Measurements from ENCODE around the gene EMP3. TPM values are rescaled to one million over a fixed set of nuclear protein-coding genes. Genes with fewer than 3 reads are reported as not detected.
"Not testable (repeated sequence)": the region's sequence is repeated elsewhere in the genome, so short reads cannot be mapped to it uniquely, and the experiment has no call there.

Gene EMP3
- total and polyA plus RNA-seq, 7 donors, result 8.9 to 15.2 (median 13.7) TPM

GRCh38 chr19:48367855-48368254 is 42.5 kb downstream of the EMP3 start:
- no peak for TF ChIP-seq CTCF (IDR thresholded peaks at IDR 0.05)
- H3K36me3 ChIP-seq (ENCODE audit: insufficient read depth in 1 of 2, low read depth in 1 of 2), result no peaks in the 10 kb centered on the region
- peaks cover 4% of the 10 kb centered on the region for H3K4me1 ChIP-seq
- ATAC-seq (no peak), DNase-seq (no peak)
- no peaks in the 10 kb centered on the region for H3K27me3 ChIP-seq (ENCODE audit: insufficient read depth in 3 of 3, low read length in 2 of 3)
- no peak overlapping the region for H3K4me3 ChIP-seq
- 64 to 70% (median 66%) methylated on average over 5 of the region's 5 CpGs for WGBS, 3 donors
- intact Hi-C loops (cut with DNase I), result no loop called here
- H3K9me3 ChIP-seq, result no peaks in the 10 kb centered on the region
- no peak overlapping the region for H3K27ac ChIP-seq

DNA sequence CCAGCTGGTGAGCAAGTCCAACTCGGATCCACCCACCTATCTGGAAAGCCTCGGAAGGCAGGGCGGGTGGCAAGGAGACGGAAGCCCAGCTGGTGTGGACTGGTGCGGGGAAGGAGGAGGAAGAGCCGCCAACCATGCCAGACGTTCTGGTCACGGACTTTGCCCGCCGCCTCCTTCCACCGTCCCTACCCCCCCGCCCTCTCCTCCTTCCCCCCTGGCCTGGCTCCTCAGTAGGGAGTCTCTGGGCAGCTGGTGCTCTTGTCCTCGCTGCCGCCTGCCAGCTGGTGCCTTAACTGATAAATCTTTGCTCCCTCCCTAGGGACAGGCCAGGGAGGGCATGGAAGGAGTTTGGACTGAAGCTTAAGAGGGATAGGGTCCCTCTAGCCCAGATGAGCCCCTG is 43.6 kb downstream of the EMP3 start:
- H3K4me1 ChIP-seq, result peaks cover 4% of the 10 kb centered on the region
- H3K4me3 ChIP-seq, result no peak overlapping the region
- no peaks in the 10 kb centered on the region for H3K36me3 ChIP-seq (ENCODE audit: insufficient read depth in 1 of 2, low read depth in 1 of 2)
- H3K27ac ChIP-seq, result no peak overlapping the region
- 52 to 56% (median 54%) methylated on average over 10 to 14 of the region's 14 CpGs for WGBS, 3 donors
- intact Hi-C loops (cut with DNase I), result no loop called here
- TF ChIP-seq CTCF (IDR thresholded peaks at IDR 0.05), result no peak
- no peak for ATAC-seq
- H3K27me3 ChIP-seq (ENCODE audit: insufficient read depth in 3 of 3, low read length in 2 of 3), result no peaks in the 10 kb centered on the region
- DNase-seq, result no peak
- H3K9me3 ChIP-seq, result no peaks in the 10 kb centered on the region

GRCh38 chr19:48370955-48371354 is 45.6 kb downstream of the EMP3 start:
- WGBS, 3 donors, result 77 to 89% (median 86%) methylated on average over 4 of the region's 4 CpGs
- no peak for ATAC-seq
- intact Hi-C loops (cut with DNase I), result no loop called here
- Histone ChIP-seq H3K27ac (no peak overlapping the region), H3K36me3 (ENCODE audit: insufficient read depth in 1 of 2, low read depth in 1 of 2) (no peaks in the 10 kb centered on the region), H3K9me3 (no peaks in the 10 kb centered on the region), H3K4me3 (no peak overlapping the region), H3K4me1 (no peaks in the 10 kb centered on the region), H3K27me3 (ENCODE audit: insufficient read depth in 3 of 3, low read length in 2 of 3) (no peaks in the 10 kb centered on the region)
- no peak for DNase-seq
- no peak for TF ChIP-seq CTCF (IDR thresholded peaks at IDR 0.05)

GRCh38 chr19:48371367-48371766 is 46.0 kb downstream of the EMP3 start:
- DNase-seq (no peak), ATAC-seq (no peak)
- no peaks in the 10 kb centered on the region for H3K9me3 ChIP-seq
- intact Hi-C loops (cut with DNase I), result no loop called here
- H3K4me1 ChIP-seq, result no peaks in the 10 kb centered on the region
- TF ChIP-seq CTCF (IDR thresholded peaks at IDR 0.05), result no peak
- H3K36me3 ChIP-seq (ENCODE audit: insufficient read depth in 1 of 2, low read depth in 1 of 2), result no peaks in the 10 kb centered on the region
- WGBS, 3 donors, result 72 to 83% (median 74%) methylated on average over 7 of the region's 7 CpGs
- no peak overlapping the region for H3K27ac ChIP-seq
- H3K4me3 ChIP-seq, result no peak overlapping the region
- H3K27me3 ChIP-seq (ENCODE audit: insufficient read depth in 3 of 3, low read length in 2 of 3), result no peaks in the 10 kb centered on the region

DNA sequence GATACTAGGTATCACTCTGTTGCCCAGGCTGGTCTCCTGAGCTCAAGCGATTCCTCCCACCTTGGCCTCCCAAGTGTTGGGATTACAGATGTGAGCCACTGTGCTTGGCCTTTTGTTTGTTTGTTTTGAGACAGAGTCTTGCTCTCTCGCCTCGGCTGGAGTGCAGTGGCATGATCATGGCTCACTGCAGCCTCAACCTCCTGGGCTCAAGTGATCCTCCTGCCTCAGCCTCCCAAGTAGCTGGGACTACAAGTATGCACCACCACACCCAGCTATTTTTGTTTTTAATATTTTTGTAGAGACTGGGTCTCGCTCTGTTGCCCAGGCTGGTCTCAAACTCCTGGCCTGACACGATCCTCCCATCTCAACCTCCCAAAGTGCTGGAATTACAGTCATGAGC is 46.4 kb downstream of the EMP3 start:
- ATAC-seq; H3K27ac ChIP-seq; H3K36me3 ChIP-seq (ENCODE audit: insufficient read depth in 1 of 2, low read depth in 1 of 2); H3K9me3 ChIP-seq; DNase-seq; H3K27me3 ChIP-seq (ENCODE audit: insufficient read depth in 3 of 3, low read length in 2 of 3); H3K4me3 ChIP-seq; intact Hi-C loops (cut with DNase I); H3K4me1 ChIP-seq: not testable (repeated sequence)
- 93 to 96% (median 96%) methylated on average over 5 of the region's 5 CpGs for WGBS, 3 donors

Measured in psoas muscle (tissue), 8 donors.